OCI-LY3 (cell line): Measurements from ENCODE around the gene WDR86.

Source experiments
- EZH2phosphoT487 ChIP-seq: fragments of 200-600 bp; shearing (Covaris generic); IDR thresholded peaks from 2 replicates; pipeline ENCODE4 v1.6.1; 2018; ENCODE audit warnings: antibody characterized with exemption, mixed run types, low read depth
- TF ChIP-seq, protein P1 (sequence below): fragments of 200-600, 300-600 bp; sonication (generic); IDR thresholded peaks from 2 replicates; pipeline ENCODE4 v1.5.1; 2014; ENCODE audit warnings: antibody characterized with exemption, low read length, low read depth

DNA sequence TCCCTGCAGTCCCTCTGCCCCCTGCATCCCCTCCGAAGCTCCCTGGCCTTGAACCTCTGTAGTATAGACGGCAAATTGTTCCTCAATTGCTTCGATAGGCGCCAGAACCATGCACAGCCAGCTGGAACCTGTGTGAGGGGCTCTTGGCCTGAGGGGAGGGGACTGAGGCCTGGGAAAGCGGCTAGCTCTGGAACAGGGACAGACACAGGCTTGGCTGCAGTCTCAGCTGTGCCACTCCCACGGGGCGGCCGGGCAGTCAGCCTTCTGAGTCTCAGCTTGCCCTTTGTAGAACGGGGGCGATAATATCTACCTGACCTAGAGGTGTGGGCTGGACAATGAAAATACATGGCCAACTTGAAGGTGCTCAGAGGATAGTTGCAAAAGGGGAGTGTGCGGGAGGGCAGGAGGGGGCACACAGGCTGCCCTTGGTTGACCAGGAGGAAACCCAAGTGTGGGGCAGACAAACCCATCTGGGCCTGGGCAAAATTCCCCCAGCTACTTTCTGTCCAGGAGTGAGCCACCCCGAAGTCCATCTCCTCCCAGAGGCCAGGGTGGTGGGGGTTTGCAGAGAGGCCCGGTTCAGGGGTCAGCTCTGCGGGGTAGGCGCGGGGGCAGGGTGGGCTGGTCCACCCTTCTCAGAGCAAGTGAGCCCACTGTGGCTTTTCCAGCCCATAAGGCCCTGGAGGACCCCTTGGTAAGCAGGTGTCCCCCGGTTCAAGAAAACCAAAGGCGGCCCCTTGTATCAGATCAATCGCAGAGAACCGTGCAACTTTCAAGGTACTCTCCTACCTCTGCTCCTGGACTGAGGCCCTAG is 25.5 kb upstream of the WDR86 start:
- TF ChIP-seq, protein P1, sequence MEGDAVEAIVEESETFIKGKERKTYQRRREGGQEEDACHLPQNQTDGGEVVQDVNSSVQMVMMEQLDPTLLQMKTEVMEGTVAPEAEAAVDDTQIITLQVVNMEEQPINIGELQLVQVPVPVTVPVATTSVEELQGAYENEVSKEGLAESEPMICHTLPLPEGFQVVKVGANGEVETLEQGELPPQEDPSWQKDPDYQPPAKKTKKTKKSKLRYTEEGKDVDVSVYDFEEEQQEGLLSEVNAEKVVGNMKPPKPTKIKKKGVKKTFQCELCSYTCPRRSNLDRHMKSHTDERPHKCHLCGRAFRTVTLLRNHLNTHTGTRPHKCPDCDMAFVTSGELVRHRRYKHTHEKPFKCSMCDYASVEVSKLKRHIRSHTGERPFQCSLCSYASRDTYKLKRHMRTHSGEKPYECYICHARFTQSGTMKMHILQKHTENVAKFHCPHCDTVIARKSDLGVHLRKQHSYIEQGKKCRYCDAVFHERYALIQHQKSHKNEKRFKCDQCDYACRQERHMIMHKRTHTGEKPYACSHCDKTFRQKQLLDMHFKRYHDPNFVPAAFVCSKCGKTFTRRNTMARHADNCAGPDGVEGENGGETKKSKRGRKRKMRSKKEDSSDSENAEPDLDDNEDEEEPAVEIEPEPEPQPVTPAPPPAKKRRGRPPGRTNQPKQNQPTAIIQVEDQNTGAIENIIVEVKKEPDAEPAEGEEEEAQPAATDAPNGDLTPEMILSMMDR, result no peak
- no peak for TF ChIP-seq EZH2phosphoT487
